Islet precursor cell (in vitro differentiated cells): ENCODE measurements around the gene FAM221B.

ENCODE experiments used
- DNase-seq: peaks from one replicate; pipeline ENCODE4 v3.0.0-alpha.2; 2018

Gene FAM221B

GRCh38 chr9:35790025-35790384, 38.5 kb downstream of the FAM221B start:
- DNase-seq, result no peak

GRCh38 chr9:35789541-35789940, 39.0 kb downstream of the FAM221B start:
- no peak for DNase-seq

GRCh38 chr9:35783418-35783817, 45.1 kb downstream of the FAM221B start:
- DNase-seq, result no peak

- DNase-seq, result no peak
Measured at GRCh38 chr9:35781066-35781465, 47.5 kb downstream of the FAM221B start.

- no peak for DNase-seq
Measured at GRCh38 chr9:35778496-35778895, 50.0 kb downstream of the FAM221B start.

GRCh38 chr9:35776018-35776417, 52.5 kb downstream of the FAM221B start:
- no peak for DNase-seq

GRCh38 chr9:35774907-35775635, 53.5 kb downstream of the FAM221B start:
- no peak for DNase-seq

- DNase-seq, result no peak
Measured at GRCh38 chr9:35771943-35772342, 56.6 kb downstream of the FAM221B start.

GRCh38 chr9:35771534-35771933, 57.0 kb downstream of the FAM221B start:
- DNase-seq, result no peak

- DNase-seq, result no peak
Measured at GRCh38 chr9:35771075-35771433, 57.5 kb downstream of the FAM221B start.

- no peak for DNase-seq
Measured at GRCh38 chr9:35769763-35770162, 58.8 kb downstream of the FAM221B start.

GRCh38 chr9:35767458-35767857, 61.1 kb downstream of the FAM221B start:
- no peak for DNase-seq

- DNase-seq, result no peak
Measured at GRCh38 chr9:35766997-35767396, 61.5 kb downstream of the FAM221B start.
